Right renal cortex interstitium (tissue), 3 donors: ENCODE data around the gene BCL2L11. TPM values are rescaled to one million over a fixed set of nuclear protein-coding genes. Genes with fewer than 3 reads are reported as not detected.

ENCODE experiments used
- DNase-seq, 3 donors: peaks; one replicate each; pipeline ENCODE4 v3.0.0-alpha.2; 2013; ENCODE audit warnings: low read depth in 3 of 3, low spot score in 2 of 3
- polyA plus RNA-seq, 3 donors: library from polyadenylated mRNA; unstranded; fragments of 120-200 nt; gene quantifications; one replicate each; pipeline ENCODE4 v1.2.1, GENCODE V29; 2013; ENCODE audit not compliant: insufficient read length in 3 of 3

Gene BCL2L11
- polyA plus RNA-seq, 3 donors, result 16.1 to 19.3 (median 17.8) TPM

GRCh38 chr2:111216811-111217652 lies 96.3 kb downstream of the BCL2L11 start:
- no peak for DNase-seq
